MV-4-11 (cell line): ENCODE measurements around the gene GRB14.
"Not testable (repeated sequence)": the region's sequence is repeated elsewhere in the genome, so short reads cannot be mapped to it uniquely, and the experiment has no call there.

ENCODE experiments used
- DNase-seq: peaks from one replicate; lab custom pipeline; 2025; lab: John Stamatoyannopoulos, UW

Gene GRB14

GRCh38 chr2:164558450-164558849 is 62.8 kb downstream of the GRB14 start:
- no peak for DNase-seq

GRCh38 chr2:164554487-164554886 is 66.8 kb downstream of the GRB14 start:
- no peak for DNase-seq

DNA sequence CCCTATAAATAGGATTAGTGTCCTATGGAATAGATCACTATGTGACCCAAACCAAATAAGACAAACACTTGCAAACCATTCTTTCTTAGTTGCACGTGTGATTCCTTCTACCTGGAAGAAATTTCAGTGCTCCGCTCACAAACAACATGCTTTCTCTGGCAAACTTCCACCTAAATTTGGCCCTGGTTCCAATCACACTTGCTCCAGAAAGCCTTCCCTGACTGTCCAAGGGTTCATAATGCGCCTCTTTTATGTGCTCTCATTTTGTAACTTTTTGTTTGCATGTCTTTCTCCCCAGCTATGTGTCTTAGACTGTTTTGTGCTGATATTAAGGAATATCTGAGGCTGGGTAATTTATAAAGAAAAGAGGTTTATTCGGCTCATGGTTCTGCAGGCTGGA is 69.8 kb downstream of the GRB14 start:
- no peak for DNase-seq

DNA sequence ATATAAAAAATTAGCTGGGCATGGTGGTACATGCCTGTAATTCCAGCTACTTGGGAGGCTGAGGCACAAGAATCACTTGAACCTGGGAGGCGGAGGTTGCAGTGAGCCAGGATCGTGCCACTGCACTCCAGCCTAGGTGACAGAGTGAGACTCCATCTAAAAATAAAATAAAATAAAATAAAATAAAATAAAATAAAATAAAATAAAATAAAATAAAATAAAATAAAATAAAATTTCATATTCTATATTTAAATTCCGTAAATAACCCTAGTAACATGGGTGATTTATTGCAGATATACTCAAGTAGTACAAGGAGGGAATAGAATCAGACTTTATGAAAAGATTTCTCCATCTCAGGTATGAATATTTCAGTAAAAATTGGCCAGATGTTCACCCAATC is 71.6 kb downstream of the GRB14 start:
- not testable (repeated sequence) for DNase-seq

DNA sequence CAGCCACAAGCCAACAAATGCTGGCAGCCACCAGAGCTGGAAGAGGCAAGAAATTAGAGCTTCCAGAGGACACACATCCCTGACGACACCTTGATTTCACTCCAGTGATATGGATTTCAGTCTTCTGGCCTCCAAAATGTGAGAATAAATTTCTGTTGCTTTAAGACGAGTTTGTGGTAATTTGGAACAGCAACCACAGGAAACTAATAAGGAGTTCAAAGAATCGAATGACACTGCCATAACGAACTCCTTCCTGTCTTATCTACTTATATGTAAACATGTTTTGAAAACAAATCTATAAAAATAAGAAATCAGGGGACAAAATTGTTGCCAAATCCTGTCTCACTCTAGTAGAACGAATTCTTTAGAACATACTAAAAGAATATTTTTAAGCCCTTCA is 75.8 kb downstream of the GRB14 start:
- DNase-seq: no peak

DNA sequence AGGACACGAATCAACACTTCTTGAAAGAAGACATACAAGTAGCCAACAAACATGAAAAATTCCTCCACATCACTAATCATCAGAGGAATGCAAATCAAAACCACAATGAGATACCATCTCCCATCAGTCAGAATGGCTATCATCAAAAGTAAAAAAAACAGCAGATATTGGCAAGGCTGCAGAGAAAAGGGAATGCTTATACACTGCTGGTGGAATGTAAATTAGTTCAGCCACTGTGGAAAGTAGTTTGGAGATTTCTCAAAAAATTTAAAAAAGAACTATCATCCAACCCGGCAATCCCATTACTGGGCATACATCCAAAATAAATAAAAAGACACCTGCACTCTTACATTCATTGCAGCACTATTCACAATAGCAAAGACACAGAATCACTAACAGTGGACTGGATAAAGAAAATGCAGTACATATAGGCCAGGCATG is 78.7 kb downstream of the GRB14 start:
- DNase-seq: no peak

- no peak for DNase-seq
These were observed 82.9 kb downstream of the GRB14 start for GRCh38 chr2:164538240-164538866.

- DNase-seq: no peak
These were observed 85.8 kb downstream of the GRB14 start for GRCh38 chr2:164535280-164536025.

DNA sequence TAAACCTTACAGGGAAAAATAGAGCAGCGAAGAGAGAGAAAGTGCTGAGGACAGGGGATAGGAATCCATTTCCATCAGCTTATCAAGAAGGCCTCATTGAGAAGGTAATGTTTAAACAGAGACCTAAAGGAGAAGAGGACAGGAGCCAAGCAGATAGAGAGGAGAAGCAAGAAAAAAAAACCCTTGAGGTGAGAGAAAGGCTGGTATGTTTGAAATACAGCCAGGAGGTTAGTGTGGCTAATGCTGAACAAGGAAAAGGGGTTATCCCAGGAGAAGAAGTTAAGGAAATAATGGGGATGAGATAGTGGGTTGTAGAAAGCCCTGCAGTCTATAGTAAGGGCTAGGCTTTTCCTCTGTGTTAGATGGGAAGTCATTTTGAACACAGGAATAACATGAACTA is 90.8 kb downstream of the GRB14 start:
- no peak for DNase-seq

DNA sequence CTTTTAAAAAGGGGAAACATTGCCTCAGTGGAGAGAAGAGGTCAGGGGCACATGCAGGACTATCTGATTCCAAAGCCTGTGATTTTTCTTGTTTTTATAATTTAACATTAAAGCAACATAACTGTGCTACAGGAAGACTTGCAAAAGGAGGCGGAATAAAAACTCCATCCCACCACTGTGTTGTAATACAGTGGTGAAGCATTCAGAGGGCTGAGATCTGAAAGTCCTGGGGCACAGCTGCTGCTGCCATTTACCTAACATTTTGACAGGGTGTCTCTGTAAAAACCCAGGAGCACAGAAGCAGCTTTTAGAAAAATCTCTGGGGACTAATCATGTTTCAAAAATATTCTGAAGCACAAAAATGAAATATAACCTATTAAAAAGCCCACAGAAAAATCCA is 97.6 kb downstream of the GRB14 start:
- DNase-seq: no peak

GRCh38 chr2:164523009-164523408 is 98.3 kb downstream of the GRB14 start:
- DNase-seq: no peak

DNA sequence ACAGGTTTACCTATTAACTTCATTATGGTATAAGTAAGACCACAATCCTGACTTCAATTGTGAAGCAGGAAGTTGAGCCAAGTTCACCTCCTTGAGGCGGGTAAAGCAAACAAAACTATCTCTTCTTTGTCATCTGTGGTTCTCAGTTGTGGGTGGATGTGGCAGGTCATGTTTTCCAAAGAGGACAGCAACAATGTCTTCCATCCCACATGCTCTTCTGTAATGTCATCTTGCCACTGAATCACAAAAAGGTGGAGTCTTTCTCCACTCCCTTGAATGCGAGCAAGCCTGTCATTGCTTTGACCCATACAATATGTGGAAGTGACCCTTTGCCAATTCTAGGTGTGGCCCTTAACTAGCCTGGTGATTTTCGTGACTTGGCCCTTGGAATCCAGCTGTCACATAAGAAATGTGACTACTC is 98.7 kb downstream of the GRB14 start:
- no peak for DNase-seq

- no peak for DNase-seq
These were observed 105.5 kb downstream of the GRB14 start for GRCh38 chr2:164515734-164516133.

- DNase-seq: no peak
These were observed 106.3 kb downstream of the GRB14 start for GRCh38 chr2:164515030-164515429.

DNA sequence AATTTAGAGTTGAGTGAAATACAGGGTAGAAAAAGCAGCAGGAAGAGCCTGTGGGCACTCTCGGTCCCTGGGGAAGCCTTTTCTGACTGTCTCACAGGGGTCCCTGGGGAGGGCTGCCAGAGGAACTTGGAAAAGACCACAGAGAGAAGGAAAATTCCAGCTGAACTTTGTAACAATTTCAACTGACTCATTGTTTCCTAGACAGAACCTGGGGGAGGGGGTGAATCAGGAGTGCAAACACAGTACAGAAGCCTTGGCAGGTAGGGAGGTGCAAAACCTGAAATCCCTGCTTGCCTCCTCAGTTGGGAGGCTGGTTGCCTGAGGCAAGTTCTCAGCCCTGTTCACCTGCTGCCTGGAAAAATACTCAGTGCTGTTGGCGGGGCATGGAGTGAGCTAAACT is 106.8 kb downstream of the GRB14 start:
- no peak for DNase-seq

GRCh38 chr2:164512871-164513270 is 108.4 kb downstream of the GRB14 start:
- DNase-seq: no peak

GRCh38 chr2:164511738-164512137 is 109.5 kb downstream of the GRB14 start:
- no peak for DNase-seq

GRCh38 chr2:164510895-164511294 is 110.4 kb downstream of the GRB14 start:
- DNase-seq: no peak

GRCh38 chr2:164509137-164509877 is 112.0 kb downstream of the GRB14 start:
- DNase-seq: no peak

GRCh38 chr2:164504253-164504652 is 117.0 kb downstream of the GRB14 start:
- no peak for DNase-seq

- no peak for DNase-seq
These were observed 122.4 kb downstream of the GRB14 start for GRCh38 chr2:164498836-164499235.

GRCh38 chr2:164496881-164497280 is 124.4 kb downstream of the GRB14 start:
- no peak for DNase-seq

- no peak for DNase-seq
These were observed 124.9 kb downstream of the GRB14 start for GRCh38 chr2:164496421-164496820.
